Measurements from ENCODE around the gene LCOR. TPM values are rescaled to one million over a fixed set of nuclear protein-coding genes. Genes with fewer than 3 reads are reported as not detected.

Gene LCOR
- polyA plus RNA-seq, 4 donors = 7.0 to 48.8 (median 9.5) TPM

Other genes starting within 250 kb of the LCOR start
- 100 to 1,000 TPM in 1 of 4 donors, 10 to 100 TPM in 3; 30.3 to 250 (median 62.5) TPM for gene TM9SF3, start 245.3 kb upstream of the LCOR start, polyA plus RNA-seq
- 1 to 10 TPM; 5.6 to 9.2 (median 6.6) TPM for gene PIK3AP1, start 111.8 kb upstream of the LCOR start, polyA plus RNA-seq

All from small intestine (tissue), 4 donors.